COR-L47 (cell line): ENCODE measurements around the gene CCDC81.
"Not testable (repeated sequence)": the region's sequence is repeated elsewhere in the genome, so short reads cannot be mapped to it uniquely, and the experiment has no call there.

Experiments used
- DNase-seq: peaks from one replicate; lab custom pipeline; 2025; lab: John Stamatoyannopoulos, UW

Gene CCDC81

GRCh38 chr11:86374586-86374985, at the start of gene CCDC81:
Gene CCDC81 (plus strand): TSS chr11:86374887. CDS start chr11:86375164, 277 bp downstream.
- DNase-seq, result no peak

DNA sequence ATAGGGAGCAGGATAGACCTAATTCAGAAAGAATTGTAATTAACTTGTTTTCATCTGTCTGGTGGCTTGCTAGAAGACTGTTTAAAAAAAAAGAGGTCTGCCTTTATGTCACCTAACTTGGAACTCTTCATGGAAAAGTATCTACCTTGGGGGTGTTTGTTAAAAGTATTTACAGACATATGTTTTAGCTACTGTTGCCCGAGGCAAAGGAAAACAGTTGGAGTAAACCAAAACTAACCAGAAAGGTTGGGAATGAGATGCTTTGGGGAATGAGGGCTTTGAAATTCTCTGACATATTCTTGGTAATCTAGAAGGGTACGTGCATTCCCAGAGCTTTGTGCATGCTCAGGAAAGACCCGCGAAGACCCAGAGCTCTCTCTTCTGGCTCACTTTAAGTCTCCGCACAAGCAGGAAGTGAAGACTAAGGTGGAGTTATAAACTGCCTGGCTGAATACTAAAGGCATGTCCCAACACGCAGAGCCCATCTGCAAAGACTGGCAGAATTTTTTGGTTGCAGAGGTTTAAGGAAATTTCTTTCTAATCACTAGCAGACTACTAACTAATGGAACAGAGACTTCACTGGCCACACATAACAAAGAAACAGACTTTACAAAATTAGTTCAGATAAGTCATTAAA, 39.4 kb upstream of the CCDC81 start:
- no peak for DNase-seq

DNA sequence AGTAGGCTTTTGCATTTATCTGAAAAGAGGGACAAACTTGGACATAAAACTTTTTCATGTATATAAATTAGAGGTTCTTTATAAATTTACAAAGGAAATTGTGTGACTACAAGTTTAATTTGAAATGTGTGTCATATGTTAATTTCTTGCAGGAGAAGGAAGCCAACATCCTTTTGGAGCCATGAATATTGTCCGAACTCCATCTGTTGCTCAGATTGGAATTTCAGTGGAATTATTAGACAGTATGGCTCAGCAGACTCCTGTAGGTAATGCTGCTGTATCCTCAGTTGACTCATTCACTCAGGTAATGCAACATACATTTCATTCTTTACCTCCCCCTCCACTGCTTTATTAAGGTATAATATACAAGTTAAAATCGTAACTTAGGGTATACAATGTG, 37.5 kb upstream of the CCDC81 start:
- DNase-seq, result no peak

DNA sequence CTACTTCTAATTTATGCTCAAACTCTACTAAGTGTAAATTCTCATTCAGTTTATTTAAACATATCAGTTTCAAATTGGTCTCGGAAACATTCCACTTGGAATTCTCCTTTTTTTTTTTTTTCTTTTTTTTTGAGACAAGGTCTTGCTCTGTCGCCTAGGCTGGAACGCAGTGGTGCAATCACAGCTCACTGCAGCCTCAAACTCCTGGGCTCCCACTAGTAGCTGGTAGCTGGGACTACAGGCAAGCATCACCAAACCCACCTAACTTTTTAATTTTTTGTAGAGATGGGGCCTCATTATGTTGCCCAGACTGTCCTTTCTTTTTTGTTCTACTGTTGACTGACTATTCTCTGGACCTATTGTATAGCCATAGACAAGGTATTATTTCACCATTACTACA, 33.3 kb upstream of the CCDC81 start:
- DNase-seq, result no peak

DNA sequence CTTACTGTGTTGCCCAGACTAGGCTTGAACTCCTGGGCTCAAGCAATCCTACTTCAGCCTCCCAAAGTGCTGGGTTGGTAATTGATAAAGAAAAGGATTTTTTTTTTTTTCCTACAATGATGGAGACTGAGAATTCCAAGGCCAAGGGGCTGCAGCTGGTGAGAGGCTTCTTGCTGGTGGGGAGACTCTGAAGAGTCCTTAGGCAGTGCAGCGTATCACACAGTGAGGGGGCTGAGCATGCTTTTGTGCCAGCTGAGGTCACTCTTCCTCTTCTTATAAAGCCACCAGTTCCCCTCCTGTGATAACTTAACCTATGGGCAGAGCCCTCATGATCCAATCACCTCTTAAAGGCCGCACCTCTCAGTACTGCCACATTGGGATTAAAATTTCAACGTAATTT, 28.2 kb upstream of the CCDC81 start:
- no peak for DNase-seq

GRCh38 chr11:86355256-86355655, 19.4 kb upstream of the CCDC81 start:
- DNase-seq, result no peak

GRCh38 chr11:86357412-86357811, 17.3 kb upstream of the CCDC81 start:
- not testable (repeated sequence) for DNase-seq

DNA sequence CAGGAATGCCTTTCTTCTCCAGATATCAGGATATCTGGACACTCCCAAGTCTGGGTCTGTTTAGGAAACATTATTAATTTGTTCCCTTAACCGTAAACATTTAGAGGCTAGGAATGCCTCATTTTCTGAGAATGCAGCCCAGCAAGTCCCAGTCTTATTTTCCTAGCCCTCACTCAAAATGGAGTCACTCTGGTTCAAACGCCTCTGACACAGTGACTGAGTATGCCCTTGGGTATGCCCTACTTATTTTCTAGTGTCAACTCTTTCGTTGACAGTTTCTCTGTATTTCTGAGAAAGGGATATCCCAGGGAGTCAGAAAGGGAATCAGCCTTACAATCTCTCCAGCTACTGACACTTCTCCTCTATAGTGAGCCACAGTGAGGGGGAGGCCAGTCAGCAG, 16.0 kb upstream of the CCDC81 start:
- no peak for DNase-seq

DNA sequence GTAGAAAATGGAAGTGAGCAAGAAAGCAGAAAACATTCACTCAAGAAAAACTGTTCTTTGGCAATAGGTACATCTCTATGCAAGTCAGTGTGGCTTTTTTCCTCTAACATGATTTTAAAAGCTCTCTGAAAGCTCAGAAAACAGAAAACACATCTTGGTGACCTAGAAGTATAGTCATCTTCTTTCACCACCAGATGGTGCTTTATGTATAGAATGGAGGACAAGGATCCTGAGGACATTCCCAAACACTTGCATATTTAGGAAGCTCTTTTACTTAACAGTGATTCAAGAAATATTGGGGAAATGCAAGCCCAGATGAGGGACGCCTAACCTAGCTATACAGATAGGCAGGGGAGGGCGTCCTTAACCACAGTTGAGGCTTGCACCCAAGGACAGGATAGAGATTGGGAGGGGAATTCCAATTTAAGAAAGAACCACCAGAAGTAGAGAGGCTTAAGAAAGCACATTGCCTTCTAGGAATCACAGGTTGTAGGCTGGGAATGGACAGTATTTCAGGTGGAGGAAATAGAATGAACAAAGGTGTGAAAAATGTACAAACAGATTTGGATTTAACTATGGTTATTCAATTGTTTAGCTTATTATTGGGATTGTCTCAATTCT, 13.8 kb upstream of the CCDC81 start:
- no peak for DNase-seq

DNA sequence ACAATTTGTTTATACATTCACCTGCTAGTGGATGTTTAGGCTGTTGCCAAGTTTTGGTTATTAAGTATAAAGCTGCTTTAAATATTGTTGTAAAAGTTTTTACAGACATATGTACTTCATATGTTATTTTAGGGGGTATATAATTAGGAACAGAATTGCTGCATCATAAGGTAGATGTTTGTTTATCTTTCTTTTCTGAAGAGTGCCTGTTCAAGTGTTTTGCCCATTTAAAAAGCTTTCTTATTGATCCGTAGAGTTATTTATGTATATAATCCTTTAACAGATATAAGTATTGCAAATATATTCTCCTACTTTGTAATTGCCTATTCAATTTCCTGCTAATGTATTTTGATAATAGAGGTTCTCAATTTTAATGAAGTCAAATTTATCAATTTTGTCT, 11.3 kb upstream of the CCDC81 start:
- DNase-seq, result no peak

GRCh38 chr11:86365546-86365945, 9.1 kb upstream of the CCDC81 start:
- DNase-seq, result no peak

DNA sequence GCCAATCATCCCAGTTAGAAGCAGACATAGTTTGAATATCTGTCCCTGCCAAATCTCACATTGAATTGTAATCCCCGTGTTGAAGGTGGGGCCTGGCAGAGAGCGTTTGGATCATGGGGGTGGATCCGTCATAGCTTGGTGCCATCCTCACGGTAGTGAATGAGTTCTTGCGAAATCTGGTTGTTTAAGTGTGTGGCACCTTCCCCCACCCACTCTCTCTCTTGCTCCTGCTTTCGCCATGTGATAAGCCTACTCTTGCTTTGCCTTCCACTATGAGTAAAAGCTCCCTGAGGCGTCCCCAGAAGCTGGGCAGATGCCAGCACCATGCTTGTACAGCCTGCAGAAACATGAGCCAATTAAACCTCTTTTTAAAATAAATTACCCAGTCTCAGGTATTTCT, 5.0 kb upstream of the CCDC81 start:
- no peak for DNase-seq

DNA sequence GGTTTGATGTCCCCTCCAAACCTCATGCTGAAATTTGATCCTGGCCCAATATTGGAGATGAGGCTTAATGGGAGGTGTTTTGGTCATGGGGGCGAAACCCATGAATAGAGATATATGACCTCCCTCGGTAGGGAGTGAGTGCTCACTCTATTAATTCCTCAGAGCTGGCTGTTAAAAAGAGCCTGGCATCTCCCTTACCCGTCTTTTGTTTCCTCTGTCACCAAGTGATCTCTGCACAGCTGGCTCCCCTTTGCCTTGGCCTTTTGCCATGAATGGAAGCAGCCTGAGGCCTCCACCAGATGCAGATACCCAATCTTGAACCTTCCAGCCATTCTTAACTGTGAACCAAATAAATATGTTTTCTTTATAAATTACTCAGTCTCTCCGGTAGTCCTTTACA, 4.5 kb upstream of the CCDC81 start:
- DNase-seq, result no peak

DNA sequence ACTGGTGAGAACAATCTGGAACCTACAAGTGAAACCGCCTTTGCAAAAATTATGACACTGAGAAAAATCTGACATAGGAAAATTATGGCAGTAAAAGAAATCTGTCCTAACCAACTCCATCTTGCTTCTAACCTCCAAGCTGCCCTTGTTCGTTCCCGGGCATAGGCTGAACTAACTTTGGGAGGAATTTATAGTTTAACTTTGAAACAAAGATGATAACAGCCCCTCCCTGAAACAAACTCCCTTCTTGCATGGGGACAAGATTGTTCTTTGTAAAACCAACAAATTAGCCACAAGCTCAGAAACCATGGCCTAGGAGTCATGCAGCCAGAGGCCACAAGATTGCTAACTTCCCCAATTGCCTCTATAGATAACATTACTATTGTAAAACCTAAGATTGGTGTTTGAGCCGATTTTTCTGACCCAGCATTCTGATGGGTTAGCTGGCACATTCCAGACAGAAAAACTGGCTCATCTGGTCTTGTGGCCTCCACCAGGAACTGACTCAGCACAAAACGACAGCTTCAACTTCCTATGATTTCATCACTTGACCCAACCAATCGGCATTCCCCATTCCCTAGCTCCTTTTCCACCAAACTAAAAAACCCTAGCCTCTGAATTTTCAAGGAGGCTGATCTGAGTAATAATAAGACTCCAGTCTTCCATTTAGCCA, 3.6 kb upstream of the CCDC81 start:
- DNase-seq, result no peak

- no peak for DNase-seq
Observed at GRCh38 chr11:86372041-86372440, 2.6 kb upstream of the CCDC81 start.

DNA sequence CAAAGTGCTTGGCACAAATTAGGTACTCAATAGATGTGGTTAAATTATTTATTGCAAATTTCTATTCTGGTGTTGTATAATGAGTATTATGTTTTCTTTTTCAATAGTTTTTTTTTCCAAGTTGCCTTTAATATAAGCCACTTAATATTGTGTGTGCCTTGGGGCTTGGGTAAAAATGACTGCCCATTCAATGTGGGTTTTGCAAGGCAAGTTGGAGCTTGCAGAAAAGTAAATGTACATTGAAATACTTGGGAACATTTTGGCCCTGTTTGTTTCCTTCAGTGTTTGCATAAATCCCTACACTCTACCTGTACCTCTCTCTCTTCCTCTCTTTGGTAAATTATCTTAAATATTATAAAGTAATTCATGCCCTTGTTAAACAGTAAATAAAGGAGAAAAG, 2.1 kb upstream of the CCDC81 start:
- DNase-seq, result no peak

- no peak for DNase-seq
Observed at GRCh38 chr11:86374069-86374468, 618 bp upstream of the CCDC81 start.

- no peak for DNase-seq
Observed at GRCh38 chr11:86377972-86378371, 3.3 kb downstream of the CCDC81 start.

GRCh38 chr11:86380295-86381059, 5.8 kb downstream of the CCDC81 start:
- DNase-seq, result no peak

- no peak for DNase-seq
Observed at GRCh38 chr11:86383041-86383955, 8.6 kb downstream of the CCDC81 start.

DNA sequence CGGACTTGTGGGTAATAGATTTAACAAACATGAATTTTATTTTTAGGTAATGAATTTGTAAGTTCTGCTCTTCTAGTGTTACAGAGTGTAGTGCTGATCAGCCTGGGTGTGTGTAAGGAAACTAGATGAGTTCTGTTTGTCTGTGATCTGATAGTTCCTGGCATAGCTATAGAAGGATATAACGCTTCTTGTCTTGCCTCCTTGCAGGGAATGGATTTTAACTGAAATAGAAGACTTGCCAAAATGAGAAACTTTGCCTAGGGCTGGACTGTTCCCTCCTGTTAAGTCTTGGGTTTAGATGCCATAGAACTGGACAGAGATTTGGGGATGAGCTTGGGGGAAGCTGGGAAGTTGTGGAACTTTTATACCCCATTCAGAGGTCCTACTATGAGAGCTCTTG, 11.6 kb downstream of the CCDC81 start:
- DNase-seq, result no peak

GRCh38 chr11:86386746-86387145, 12.1 kb downstream of the CCDC81 start:
- DNase-seq, result no peak
